Breast epithelium (tissue), 4 donors: ENCODE measurements around the gene LITAFD. TPM values are rescaled to one million over a fixed set of nuclear protein-coding genes. Genes with fewer than 3 reads are reported as not detected.
A peak's percentile ranks its signal among the peaks of the same experiment; 100 is the strongest.

Experiments used
- DNase-seq, 2 donors: peaks; one replicate each; pipeline ENCODE4 v3.0.0-alpha.2; 2019; ENCODE audit warnings: low spot score in 2 of 2
- H3K27ac ChIP-seq, 2 donors: fragments of 200-600 bp; sonication (generic) in 1 of 2; one replicate each; pipeline ENCODE4 v1.5.1; 2016 to 2019; ENCODE audit warnings: mild to moderate bottlenecking in 1 of 2
- H3K27me3 ChIP-seq, 2 donors: fragments of 200-600 bp; sonication (generic) in 1 of 2; one replicate each; pipeline versions ENCODE4 v1.5.1 to v1.6.0; 2017 to 2019; ENCODE audit warnings: control low read depth in 1 of 2, mild to moderate bottlenecking in 1 of 2
- H3K36me3 ChIP-seq: fragments of 200-600 bp; one replicate; pipeline ENCODE4 v1.5.1; 2019
- H3K4me1 ChIP-seq, 2 donors: fragments of 200-600 bp; sonication (generic); one replicate each; pipeline ENCODE4 v1.5.1; 2016 to 2019; ENCODE audit warnings: control low read depth in 1 of 2
- H3K4me3 ChIP-seq, 3 donors: fragments of 200-600 bp; sonication (generic); 1 replicate in 2 of 3; 2 replicates in 1 of 3; pipeline ENCODE4 v1.5.1; 2016 to 2019; ENCODE audit warnings: mild to moderate bottlenecking in 3 of 3, moderate library complexity in 2 of 3
- H3K9me3 ChIP-seq, 2 donors: fragments of 200-600 bp; sonication (generic) in 1 of 2; one replicate each; pipeline ENCODE4 v1.5.1; 2016 to 2019; ENCODE audit warnings: control low read depth in 1 of 2
- CTCF ChIP-seq, 3 donors: fragments of 450-650 bp; IDR thresholded peaks; one replicate each; pipeline ENCODE4 v1.5.1; 2016 to 2017; ENCODE audit warnings: antibody characterized with exemption in 3 of 3, mild to moderate bottlenecking in 3 of 3, moderate library complexity in 3 of 3
- POLR2A ChIP-seq: fragments of 450-650 bp; IDR thresholded peaks from one replicate; pipeline ENCODE4 v1.6.1; 2016; ENCODE audit warnings: antibody characterized with exemption, mild to moderate bottlenecking, moderate library complexity
- POLR2AphosphoS5 ChIP-seq, 3 donors: sonication (generic); formaldehyde crosslinking; IDR thresholded peaks; one replicate each; pipeline ENCODE4 v1.6.1; 2017; ENCODE audit warnings: antibody characterized with exemption in 3 of 3
- intact Hi-C: fragments of 100-400 bp; cut with DNase I; formaldehyde crosslinking; loops from one replicate; pipeline ENCODE4 v1.15.1; 2023; ENCODE audit warnings: low total_unique reads
- total RNA-seq, 3 donors: library from RNA; depleted of rRNA; stranded (reverse); fragments of >200 nt; gene quantifications; one replicate each; pipeline ENCODE4 v1.1.0, GENCODE V29; 2016

Gene LITAFD
- total RNA-seq, 3 donors from 2014 or later, result not detected

DNA sequence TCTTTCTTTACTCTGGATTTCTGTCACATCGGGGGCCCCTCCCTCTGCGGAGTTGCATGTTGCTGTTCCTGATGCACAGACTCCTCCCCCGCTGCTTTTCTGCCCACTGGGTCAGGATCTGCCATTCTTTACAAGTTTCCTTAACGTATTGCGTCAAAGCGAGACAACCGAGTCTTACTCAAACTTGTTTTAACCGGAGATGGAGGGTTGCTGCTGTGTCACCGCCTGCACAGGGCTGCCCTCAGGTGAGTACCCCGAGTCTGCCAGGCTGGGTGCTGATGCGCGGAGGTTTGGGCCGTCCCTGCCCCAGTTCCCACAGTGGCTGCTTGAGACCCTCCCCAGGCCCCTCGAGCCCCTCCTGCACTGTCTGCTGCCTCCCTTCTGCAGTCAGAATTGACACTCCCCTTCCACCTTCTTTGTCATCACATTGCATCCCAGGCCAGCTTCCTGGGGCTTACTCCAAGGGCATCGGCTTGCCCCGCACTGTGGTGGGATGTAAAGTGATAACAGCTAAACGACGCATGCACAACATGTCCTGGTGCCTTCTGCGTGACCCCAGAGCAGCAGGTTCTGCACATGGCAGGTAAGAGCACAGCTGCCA, 32.6 kb upstream of the LITAFD start:
- TF ChIP-seq POLR2A (no peak), CTCF (IDR thresholded peaks at IDR 0.05) (no peak), POLR2AphosphoS5 (IDR thresholded peaks at IDR 0.05) (no peak)
- Histone ChIP-seq H3K36me3 (no peaks in the 10 kb centered on the region), H3K27ac (peak overlapping the region in 1 of 2 donors; percentile 74), H3K9me3 (no peaks in the 10 kb centered on the region), H3K4me1 (no peaks in the 10 kb centered on the region), H3K27me3 (no peaks in the 10 kb centered on the region), H3K4me3 (no peak overlapping the region)
- intact Hi-C loops, result no loop called here
- DNase-seq, result no peak

DNA sequence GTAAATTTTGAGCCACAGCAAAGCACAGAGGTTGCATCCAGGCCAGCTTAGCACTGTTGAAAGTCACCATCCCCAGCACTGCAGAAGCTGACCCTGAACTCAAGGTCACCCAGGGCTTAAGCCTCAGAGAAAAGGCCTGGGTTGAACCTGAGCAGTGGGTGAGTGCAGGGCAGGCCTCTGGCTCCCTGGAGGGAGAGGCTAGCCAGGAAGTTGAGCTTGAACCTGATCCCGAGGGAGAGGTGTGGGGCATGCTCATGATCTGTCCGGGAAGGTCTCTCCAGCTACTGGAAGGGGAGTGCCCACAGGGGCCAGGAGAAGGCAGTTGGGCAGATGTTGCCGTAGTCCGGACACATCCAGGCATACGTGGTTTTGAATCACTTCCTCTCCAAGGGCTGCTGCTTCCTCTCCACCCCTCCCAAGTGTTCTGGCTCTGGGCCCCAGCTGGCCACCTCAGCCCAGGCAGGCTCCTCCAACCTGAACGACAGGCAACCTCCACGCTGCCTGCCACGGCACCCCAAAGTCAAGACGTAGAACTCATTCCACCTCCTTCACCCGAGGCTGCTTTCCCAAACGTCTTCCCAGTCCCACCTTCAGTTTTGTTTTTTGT, 31.8 kb upstream of the LITAFD start:
- H3K4me3 ChIP-seq, result no peak overlapping the region
- H3K36me3 ChIP-seq, result no peaks in the 10 kb centered on the region
- no peaks in the 10 kb centered on the region for H3K27me3 ChIP-seq
- DNase-seq, result no peak
- H3K9me3 ChIP-seq, result no peaks in the 10 kb centered on the region
- TF ChIP-seq POLR2A (no peak), POLR2AphosphoS5 (IDR thresholded peaks at IDR 0.05) (peak in 1 of 3 donors; percentile 73), CTCF (IDR thresholded peaks at IDR 0.05) (no peak)
- peak overlapping the region; percentile 45 to 74 for H3K27ac ChIP-seq
- intact Hi-C loops, result no loop called here
- no peaks in the 10 kb centered on the region for H3K4me1 ChIP-seq

DNA sequence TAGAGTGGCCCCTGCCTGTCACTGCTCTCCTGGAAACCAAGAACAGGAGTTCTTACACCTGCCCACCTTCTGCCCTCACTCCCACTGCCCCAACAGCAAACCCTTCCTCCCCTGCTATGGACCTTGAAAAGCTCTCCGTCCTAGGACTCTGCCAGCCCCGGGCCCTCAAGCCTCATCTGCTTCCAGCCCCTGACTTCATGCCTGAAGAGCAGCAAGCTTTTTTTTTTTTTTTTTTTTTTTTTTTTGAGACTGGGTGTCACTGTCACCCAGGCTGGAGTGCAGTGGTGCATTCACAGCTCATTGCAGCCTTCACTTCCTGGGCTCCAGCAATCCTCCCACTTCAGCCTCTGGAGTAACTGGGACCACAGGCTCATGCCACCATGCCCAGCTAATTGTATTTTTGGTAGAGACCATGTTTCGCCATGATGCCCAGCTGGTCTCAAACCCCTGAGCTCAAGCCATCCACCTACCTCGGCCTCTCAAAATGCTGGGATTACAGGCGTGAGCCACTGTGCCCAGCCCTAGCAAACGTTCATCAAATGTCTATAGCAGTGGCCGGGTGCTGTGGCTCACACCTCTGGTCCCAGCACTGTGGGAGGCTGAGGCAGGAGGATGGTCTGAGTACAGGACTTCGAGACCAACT, 30.3 kb upstream of the LITAFD start:
- Histone ChIP-seq H3K27me3 (no peaks in the 10 kb centered on the region), H3K4me3 (no peak overlapping the region), H3K27ac (peak overlapping the region in 1 of 2 donors; percentile 74), H3K4me1 (no peaks in the 10 kb centered on the region), H3K9me3 (no peaks in the 10 kb centered on the region), H3K36me3 (no peaks in the 10 kb centered on the region)
- TF ChIP-seq POLR2AphosphoS5 (IDR thresholded peaks at IDR 0.05) (no peak), CTCF (IDR thresholded peaks at IDR 0.05) (no peak), POLR2A (no peak)
- no peak for DNase-seq
- intact Hi-C loops, result no loop called here

- Histone ChIP-seq H3K9me3 (no peaks in the 10 kb centered on the region), H3K27me3 (no peaks in the 10 kb centered on the region), H3K4me3 (no peak overlapping the region), H3K27ac (peak overlapping the region in 1 of 2 donors; percentile 54), H3K4me1 (no peaks in the 10 kb centered on the region), H3K36me3 (no peaks in the 10 kb centered on the region)
- no peak for TF ChIP-seq POLR2A
- TF ChIP-seq CTCF (IDR thresholded peaks at IDR 0.05), result no peak
- no peak for TF ChIP-seq POLR2AphosphoS5 (IDR thresholded peaks at IDR 0.05)
- no peak for DNase-seq
- intact Hi-C loops, result no loop called here
These were observed 29.6 kb upstream of the LITAFD start for GRCh38 chr16:8852534-8852933.

DNA sequence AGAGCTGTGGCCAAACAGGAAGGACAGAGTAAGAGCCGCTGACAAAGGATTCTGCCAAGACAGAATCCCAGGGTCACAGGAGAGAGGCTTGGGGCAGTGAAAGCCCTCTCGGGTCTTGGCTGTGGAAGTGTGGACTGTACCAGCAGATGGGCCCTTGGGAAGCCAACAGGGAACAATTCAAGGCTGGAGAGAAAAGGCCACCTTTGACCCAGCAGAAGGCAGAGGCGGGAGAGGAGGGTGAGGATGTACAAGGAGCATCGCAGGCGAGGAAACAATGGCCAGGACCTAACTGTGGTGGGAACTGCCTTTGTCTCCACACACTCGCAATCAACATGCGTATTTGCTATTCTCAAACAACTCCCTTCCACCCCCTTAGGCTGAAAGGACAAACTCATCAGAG, 29.0 kb upstream of the LITAFD start:
- no peak for DNase-seq
- H3K4me1 ChIP-seq, result no peaks in the 10 kb centered on the region
- H3K27me3 ChIP-seq, result no peaks in the 10 kb centered on the region
- H3K36me3 ChIP-seq, result no peaks in the 10 kb centered on the region
- peak overlapping the region; percentile 10 to 54 for H3K27ac ChIP-seq
- TF ChIP-seq POLR2A, result no peak
- no peak for TF ChIP-seq CTCF (IDR thresholded peaks at IDR 0.05)
- TF ChIP-seq POLR2AphosphoS5 (IDR thresholded peaks at IDR 0.05), result no peak
- intact Hi-C loops, result no loop called here
- no peak overlapping the region for H3K4me3 ChIP-seq
- H3K9me3 ChIP-seq, result no peaks in the 10 kb centered on the region
